K562 (cell line): ENCODE data around the gene RNF144A. TPM values are rescaled to one million over a fixed set of nuclear protein-coding genes. Genes with fewer than 3 reads are reported as not detected.
A peak's percentile ranks its signal among the peaks of the same experiment; 100 is the strongest.

Experiments
- ARHGAP35 ChIP-seq: fragments of 450-650 bp; IDR thresholded peaks from 2 replicates; pipeline ENCODE4 v1.6.1; 2018; ENCODE audit not compliant: partially characterized antibody
- CHD2 ChIP-seq: IDR thresholded peaks from 2 replicates; pipeline ENCODE4 v1.6.1; 2011; ENCODE audit warnings: low read depth, low read length
- ETV6 ChIP-seq, 3 experiments: fragments of 150-350 bp in 1 of 3; sonication (generic) in 1 of 3; formaldehyde crosslinking in 1 of 3; IDR thresholded peaks; 2 replicates each; pipeline versions ENCODE4 v1.6.1 to v1.8.0; 2014 to 2022; ENCODE audit warnings: borderline replicate concordance in 2 of 3, low read depth in 2 of 3, antibody characterized with exemption in 1 of 3, low read length in 1 of 3, mild to moderate bottlenecking in 1 of 3, missing genetic modification reagents in 1 of 3
- FOXP4 ChIP-seq: sonication (generic); formaldehyde crosslinking; IDR thresholded peaks from 2 replicates; pipeline ENCODE4 v1.8.0; 2022; ENCODE audit warnings: mild to moderate bottlenecking, missing genetic modification reagents, borderline replicate concordance
- HDAC8 ChIP-seq: fragments of 450-650 bp; IDR thresholded peaks from 2 replicates; pipeline ENCODE4 v1.6.1; 2016; ENCODE audit warnings: mild to moderate bottlenecking, missing genetic modification characterization, moderate library complexity, missing compliant biosample characterization
- PHB ChIP-seq: fragments of 250-450 bp; sonication (Bioruptor Pico); IDR thresholded peaks from 2 replicates; pipeline ENCODE4 v1.5.0; 2021
- PHF8 ChIP-seq: fragments of 200-600 bp; sonication (generic); IDR thresholded peaks from 2 replicates; pipeline ENCODE4 v1.6.1; 2012; ENCODE audit warnings: mixed run types, mild to moderate bottlenecking, inconsistent platforms, low read length, moderate library complexity, borderline replicate concordance
- STAG1 ChIP-seq: sonication (generic); formaldehyde crosslinking; IDR thresholded peaks from 2 replicates; pipeline ENCODE4 v1.5.0; 2020; ENCODE audit warnings: missing genetic modification reagents, borderline replicate concordance
- SUPT5H ChIP-seq: fragments of 450-650 bp; IDR thresholded peaks from 2 replicates; pipeline ENCODE4 v1.6.1; 2016
- TBP ChIP-seq: optimal IDR thresholded peaks from 2 replicates; pipeline ENCODE3; 2011; ENCODE audit warnings: low read depth, low read length, improper control_type of control experiment
- ZEB2 ChIP-seq: fragments of 450-650 bp; IDR thresholded peaks from 2 replicates; pipeline ENCODE4 v1.6.1; 2016
- ZNF224 ChIP-seq: sonication (generic); formaldehyde crosslinking; IDR thresholded peaks from 2 replicates; pipeline ENCODE4 v1.8.0; 2022; ENCODE audit warnings: mild to moderate bottlenecking, missing genetic modification reagents
- polyA plus RNA-seq, 8 experiments: library from polyadenylated mRNA; depleted of rRNA in 4 of 8; stranded (reverse) in 5 of 8; unstranded in 3 of 8; fragments of >200 nt; fragmentation: Nextera tagmentation in 2 of 8; fragmentation: Illumina TruSeq in 1 of 8; extraction: Ambion mirVana in 2 of 8; extraction: Trizol in 1 of 8; gene quantifications; 2 replicates each; pipeline versions ENCODE4 v1.2.1 to v1.2.3, GENCODE V29; 2011 to 2014; ENCODE audit warnings: inconsistent platforms in 1 of 8, missing spikeins in 1 of 8
- total RNA-seq, 7 experiments: library from RNA; depleted of rRNA in 6 of 7; stranded (reverse); fragments of >200 nt in 6 of 7; fragmentation: Illumina TruSeq in 2 of 7; extraction: Trizol in 2 of 7; gene quantifications; 2 replicates each; pipeline versions ENCODE4 v1.2.1 to v1.2.3, GENCODE V29; 2011 to 2021; ENCODE audit warnings: low replicate concordance in 1 of 7
- TF ChIP-seq, protein P1 (sequence below): sonication (generic); formaldehyde crosslinking; IDR thresholded peaks from 2 replicates; pipeline ENCODE4 v1.8.0; 2023; ENCODE audit warnings: missing genetic modification reagents, mild to moderate bottlenecking, borderline replicate concordance
- TF ChIP-seq, protein P2 (sequence below): fragments of 150-350 bp; conservative IDR thresholded peaks from 2 replicates; pipeline ENCODE4 v1.6.1; 2014; ENCODE audit warnings: low read length
- TF ChIP-seq, protein P3 (sequence below): sonication (generic); formaldehyde crosslinking; IDR thresholded peaks from 2 replicates; pipeline ENCODE4 v1.8.1; 2023; ENCODE audit warnings: mild to moderate bottlenecking, missing genetic modification reagents

RNF144A gene
- total and polyA plus RNA-seq, 9 of the 15 experiments (the other 6 are each of a cell fraction or from before 2014, with no cell fraction given) = 0.96 to 11.3 (median 6.2) TPM

GRCh38 chr2:6917071-6917760 is at the start of gene RNF144A (continued):
- TF ChIP-seq, protein P1, sequence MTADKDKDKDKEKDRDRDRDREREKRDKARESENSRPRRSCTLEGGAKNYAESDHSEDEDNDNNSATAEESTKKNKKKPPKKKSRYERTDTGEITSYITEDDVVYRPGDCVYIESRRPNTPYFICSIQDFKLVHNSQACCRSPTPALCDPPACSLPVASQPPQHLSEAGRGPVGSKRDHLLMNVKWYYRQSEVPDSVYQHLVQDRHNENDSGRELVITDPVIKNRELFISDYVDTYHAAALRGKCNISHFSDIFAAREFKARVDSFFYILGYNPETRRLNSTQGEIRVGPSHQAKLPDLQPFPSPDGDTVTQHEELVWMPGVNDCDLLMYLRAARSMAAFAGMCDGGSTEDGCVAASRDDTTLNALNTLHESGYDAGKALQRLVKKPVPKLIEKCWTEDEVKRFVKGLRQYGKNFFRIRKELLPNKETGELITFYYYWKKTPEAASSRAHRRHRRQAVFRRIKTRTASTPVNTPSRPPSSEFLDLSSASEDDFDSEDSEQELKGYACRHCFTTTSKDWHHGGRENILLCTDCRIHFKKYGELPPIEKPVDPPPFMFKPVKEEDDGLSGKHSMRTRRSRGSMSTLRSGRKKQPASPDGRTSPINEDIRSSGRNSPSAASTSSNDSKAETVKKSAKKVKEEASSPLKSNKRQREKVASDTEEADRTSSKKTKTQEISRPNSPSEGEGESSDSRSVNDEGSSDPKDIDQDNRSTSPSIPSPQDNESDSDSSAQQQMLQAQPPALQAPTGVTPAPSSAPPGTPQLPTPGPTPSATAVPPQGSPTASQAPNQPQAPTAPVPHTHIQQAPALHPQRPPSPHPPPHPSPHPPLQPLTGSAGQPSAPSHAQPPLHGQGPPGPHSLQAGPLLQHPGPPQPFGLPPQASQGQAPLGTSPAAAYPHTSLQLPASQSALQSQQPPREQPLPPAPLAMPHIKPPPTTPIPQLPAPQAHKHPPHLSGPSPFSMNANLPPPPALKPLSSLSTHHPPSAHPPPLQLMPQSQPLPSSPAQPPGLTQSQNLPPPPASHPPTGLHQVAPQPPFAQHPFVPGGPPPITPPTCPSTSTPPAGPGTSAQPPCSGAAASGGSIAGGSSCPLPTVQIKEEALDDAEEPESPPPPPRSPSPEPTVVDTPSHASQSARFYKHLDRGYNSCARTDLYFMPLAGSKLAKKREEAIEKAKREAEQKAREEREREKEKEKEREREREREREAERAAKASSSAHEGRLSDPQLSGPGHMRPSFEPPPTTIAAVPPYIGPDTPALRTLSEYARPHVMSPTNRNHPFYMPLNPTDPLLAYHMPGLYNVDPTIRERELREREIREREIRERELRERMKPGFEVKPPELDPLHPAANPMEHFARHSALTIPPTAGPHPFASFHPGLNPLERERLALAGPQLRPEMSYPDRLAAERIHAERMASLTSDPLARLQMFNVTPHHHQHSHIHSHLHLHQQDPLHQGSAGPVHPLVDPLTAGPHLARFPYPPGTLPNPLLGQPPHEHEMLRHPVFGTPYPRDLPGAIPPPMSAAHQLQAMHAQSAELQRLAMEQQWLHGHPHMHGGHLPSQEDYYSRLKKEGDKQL (CRISPR knock-in tag) = no peak
- TF ChIP-seq, protein P2, sequence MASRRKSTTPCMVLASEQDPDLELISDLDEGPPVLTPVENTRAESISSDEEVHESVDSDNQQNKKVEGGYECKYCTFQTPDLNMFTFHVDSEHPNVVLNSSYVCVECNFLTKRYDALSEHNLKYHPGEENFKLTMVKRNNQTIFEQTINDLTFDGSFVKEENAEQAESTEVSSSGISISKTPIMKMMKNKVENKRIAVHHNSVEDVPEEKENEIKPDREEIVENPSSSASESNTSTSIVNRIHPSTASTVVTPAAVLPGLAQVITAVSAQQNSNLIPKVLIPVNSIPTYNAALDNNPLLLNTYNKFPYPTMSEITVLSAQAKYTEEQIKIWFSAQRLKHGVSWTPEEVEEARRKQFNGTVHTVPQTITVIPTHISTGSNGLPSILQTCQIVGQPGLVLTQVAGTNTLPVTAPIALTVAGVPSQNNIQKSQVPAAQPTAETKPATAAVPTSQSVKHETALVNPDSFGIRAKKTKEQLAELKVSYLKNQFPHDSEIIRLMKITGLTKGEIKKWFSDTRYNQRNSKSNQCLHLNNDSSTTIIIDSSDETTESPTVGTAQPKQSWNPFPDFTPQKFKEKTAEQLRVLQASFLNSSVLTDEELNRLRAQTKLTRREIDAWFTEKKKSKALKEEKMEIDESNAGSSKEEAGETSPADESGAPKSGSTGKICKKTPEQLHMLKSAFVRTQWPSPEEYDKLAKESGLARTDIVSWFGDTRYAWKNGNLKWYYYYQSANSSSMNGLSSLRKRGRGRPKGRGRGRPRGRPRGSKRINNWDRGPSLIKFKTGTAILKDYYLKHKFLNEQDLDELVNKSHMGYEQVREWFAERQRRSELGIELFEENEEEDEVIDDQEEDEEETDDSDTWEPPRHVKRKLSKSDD = no peak
- no peak for TF ChIP-seq STAG1 (CRISPR knock-in tag)
- TF ChIP-seq, protein P3, sequence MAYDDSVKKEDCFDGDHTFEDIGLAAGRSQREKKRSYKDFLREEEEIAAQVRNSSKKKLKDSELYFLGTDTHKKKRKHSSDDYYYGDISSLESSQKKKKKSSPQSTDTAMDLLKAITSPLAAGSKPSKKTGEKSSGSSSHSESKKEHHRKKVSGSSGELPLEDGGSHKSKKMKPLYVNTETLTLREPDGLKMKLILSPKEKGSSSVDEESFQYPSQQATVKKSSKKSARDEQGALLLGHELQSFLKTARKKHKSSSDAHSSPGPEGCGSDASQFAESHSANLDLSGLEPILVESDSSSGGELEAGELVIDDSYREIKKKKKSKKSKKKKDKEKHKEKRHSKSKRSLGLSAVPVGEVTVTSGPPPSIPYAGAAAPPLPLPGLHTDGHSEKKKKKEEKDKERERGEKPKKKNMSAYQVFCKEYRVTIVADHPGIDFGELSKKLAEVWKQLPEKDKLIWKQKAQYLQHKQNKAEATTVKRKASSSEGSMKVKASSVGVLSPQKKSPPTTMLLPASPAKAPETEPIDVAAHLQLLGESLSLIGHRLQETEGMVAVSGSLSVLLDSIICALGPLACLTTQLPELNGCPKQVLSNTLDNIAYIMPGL = no peak
- TF ChIP-seq TBP = no peak
- TF ChIP-seq HDAC8 (tag) = no peak
- no peak for TF ChIP-seq CHD2
- no peak for TF ChIP-seq ETV6 (IDR thresholded peaks at IDR 0.05; ENCODE audit: borderline replicate concordance in 1 of 2, low read depth in 2 of 2, low read length in 1 of 2)
- peak; percentile 55; the same call in 1 of the 2 replicates for TF ChIP-seq ETV6 (CRISPR knock-in tag; IDR thresholded peaks at IDR 0.05; ENCODE audit: borderline replicate concordance)
- TF ChIP-seq ZEB2 = no peak
- no peak for TF ChIP-seq SUPT5H
- 0 out of 2 replicates have a peak, but pooled peaks have one; percentile 51 for TF ChIP-seq ZNF224 (CRISPR knock-in tag)
- peak; percentile 90 for TF ChIP-seq FOXP4
- TF ChIP-seq ARHGAP35 = no peak
- no peak for TF ChIP-seq PHB (CRISPR knock-in tag)
- TF ChIP-seq PHF8 = peak; percentile 73; the same call in 1 of the 2 replicates
